ENCODE measurements around the gene ZNF19. TPM values are rescaled to one million over a fixed set of nuclear protein-coding genes. Genes with fewer than 3 reads are reported as not detected.
A peak's percentile ranks its signal among the peaks of the same experiment; 100 is the strongest.

The ZNF19 gene
- total and polyA plus RNA-seq, 11 donors = 0.40 to 2.7 (median 1.7) TPM

DNA sequence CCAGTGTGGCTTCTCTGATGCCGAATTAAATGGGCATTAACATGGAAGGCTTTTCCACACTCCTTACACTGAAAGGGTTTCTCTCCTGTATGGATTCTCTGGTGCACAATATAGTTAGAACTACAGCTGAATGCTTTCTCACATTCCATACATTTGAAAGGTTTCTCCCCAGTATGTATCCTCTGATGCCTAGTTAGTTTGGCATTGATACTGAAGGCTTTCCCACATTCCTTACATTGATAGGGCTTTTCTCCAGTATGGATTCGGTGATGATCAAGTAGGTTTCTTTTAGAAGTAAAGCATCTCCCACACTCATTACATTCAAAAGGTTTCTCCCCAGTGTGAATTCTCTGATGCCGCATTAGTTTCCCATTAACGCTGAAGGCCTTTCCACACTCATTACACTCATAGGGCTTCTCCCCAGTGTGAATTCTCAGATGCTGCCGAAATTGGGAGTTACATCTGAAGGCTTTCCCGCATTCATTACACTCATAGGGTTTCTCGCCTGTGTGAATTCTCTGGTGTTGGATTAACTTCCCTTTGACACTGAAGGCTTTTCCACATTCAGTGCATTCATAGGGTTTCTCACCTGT is 40.8 kb downstream of the ZNF19 start:
- H3K27me3 ChIP-seq = no peaks in the 10 kb centered on the region
- no peaks in the 10 kb centered on the region for H3K4me1 ChIP-seq
- DNase-seq (no peak), ATAC-seq (no peak)
- intact Hi-C loops (cut with DNase I) = loop anchor here in 1 of 10 donors (5.0 kb wide), 1 partner anchor 34 kb away; no protein-coding TSS in a partner anchor
- TF ChIP-seq, protein P1, sequence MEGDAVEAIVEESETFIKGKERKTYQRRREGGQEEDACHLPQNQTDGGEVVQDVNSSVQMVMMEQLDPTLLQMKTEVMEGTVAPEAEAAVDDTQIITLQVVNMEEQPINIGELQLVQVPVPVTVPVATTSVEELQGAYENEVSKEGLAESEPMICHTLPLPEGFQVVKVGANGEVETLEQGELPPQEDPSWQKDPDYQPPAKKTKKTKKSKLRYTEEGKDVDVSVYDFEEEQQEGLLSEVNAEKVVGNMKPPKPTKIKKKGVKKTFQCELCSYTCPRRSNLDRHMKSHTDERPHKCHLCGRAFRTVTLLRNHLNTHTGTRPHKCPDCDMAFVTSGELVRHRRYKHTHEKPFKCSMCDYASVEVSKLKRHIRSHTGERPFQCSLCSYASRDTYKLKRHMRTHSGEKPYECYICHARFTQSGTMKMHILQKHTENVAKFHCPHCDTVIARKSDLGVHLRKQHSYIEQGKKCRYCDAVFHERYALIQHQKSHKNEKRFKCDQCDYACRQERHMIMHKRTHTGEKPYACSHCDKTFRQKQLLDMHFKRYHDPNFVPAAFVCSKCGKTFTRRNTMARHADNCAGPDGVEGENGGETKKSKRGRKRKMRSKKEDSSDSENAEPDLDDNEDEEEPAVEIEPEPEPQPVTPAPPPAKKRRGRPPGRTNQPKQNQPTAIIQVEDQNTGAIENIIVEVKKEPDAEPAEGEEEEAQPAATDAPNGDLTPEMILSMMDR (IDR thresholded peaks at IDR 0.05) = no peak
- H3K4me3 ChIP-seq = no peak overlapping the region
- no peak overlapping the region for H3K27ac ChIP-seq
- peaks cover 7 to 100% (median 84%) of the 10 kb centered on the region in 12 donors for H3K9me3 ChIP-seq
- WGBS, 4 donors = 97 to 99% (median 98%) methylated on average over 7 of the region's 7 CpGs
- peaks cover 18 to 70% (median 53%) of the 10 kb centered on the region in 9 donors for H3K36me3 ChIP-seq

DNA sequence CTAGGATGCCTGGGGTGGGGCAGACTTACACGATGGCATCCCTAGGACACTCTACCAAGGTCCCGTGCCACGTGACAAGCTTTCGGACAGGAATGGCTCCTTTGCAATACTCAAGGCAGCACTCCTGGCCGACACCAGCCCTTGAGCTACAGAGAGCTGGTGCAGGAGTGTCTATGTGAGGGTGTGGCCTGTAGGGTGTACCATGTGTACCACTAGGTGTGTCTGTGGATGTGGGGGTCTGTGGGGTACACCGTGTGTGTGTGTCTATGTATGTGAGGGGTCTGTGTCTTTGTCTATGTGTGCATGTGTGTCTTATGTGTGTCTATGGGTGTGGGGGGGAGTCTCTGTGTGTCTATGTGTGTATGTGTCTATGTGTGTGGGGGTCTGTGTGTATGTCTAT is 45.4 kb downstream of the ZNF19 start:
- 89 to 94% (median 93%) methylated on average over 6 of the region's 6 CpGs for WGBS, 4 donors
- intact Hi-C loops (cut with DNase I) = no loop called here
- H3K27ac ChIP-seq = no peak overlapping the region
- H3K9me3 ChIP-seq = peaks cover 7 to 68% (median 49%) of the 10 kb centered on the region in 12 donors
- peaks cover 0 to 23% (median 7%) of the 10 kb centered on the region in 9 donors for H3K36me3 ChIP-seq
- no peaks in the 10 kb centered on the region for H3K4me1 ChIP-seq
- TF ChIP-seq POLR2A (IDR thresholded peaks at IDR 0.05) = no peak
- TF ChIP-seq, protein P1 (IDR thresholded peaks at IDR 0.05) = no peak
- H3K4me3 ChIP-seq = no peak overlapping the region
- DNase-seq (no peak), ATAC-seq (peak in 1 of 4 donors; percentile 18)
- H3K27me3 ChIP-seq = peaks cover 0 to 28% (median 0%) of the 10 kb centered on the region in 9 donors

DNA sequence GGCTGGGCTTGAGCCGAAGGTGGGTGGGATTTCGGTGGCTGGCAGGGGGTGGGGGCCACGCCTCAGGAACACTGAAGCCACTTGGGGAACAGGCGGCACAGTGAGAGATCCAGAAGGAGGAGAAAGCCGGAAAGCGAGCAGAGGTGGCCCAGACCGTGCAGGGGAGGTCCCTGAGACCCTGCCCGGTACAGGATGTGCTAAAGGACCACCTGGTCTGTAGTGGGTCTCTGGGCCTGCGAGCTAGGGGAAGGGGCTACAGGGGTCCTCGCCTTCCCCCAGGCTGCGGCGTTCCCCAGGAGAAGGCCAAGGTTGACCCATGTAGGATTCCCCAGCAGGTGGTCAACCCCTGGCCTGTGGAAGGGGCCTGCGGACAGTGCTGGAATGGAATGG is 47.1 kb downstream of the ZNF19 start, which contains the start of gene TLE7:
Gene TLE7 (minus strand): TSS at position 4 of the 390 bp plus-strand sequence. CDS start 8,730 bp downstream, outside the sequence.
- DNase-seq (no peak), ATAC-seq (no peak)
- Histone ChIP-seq H3K36me3 (peaks cover 0 to 6% (median 0%) of the 10 kb centered on the region in 9 donors), H3K27me3 (peaks cover 0 to 29% (median 0%) of the 10 kb centered on the region in 9 donors), H3K4me3 (no peak within 1 kb of the TSS), H3K27ac (no peak within 1 kb of the TSS), H3K4me1 (no peaks in the 10 kb centered on the region), H3K9me3 (peaks cover 0 to 51% (median 32%) of the 10 kb centered on the region in 12 donors)
- 76 to 85% (median 81%) methylated on average over 13 of the region's 13 CpGs for WGBS, 4 donors
- TF ChIP-seq, protein P1 (IDR thresholded peaks at IDR 0.05) = no peak
- no peak for TF ChIP-seq POLR2A (IDR thresholded peaks at IDR 0.05)
- intact Hi-C loops (cut with DNase I) = no loop called here

DNA sequence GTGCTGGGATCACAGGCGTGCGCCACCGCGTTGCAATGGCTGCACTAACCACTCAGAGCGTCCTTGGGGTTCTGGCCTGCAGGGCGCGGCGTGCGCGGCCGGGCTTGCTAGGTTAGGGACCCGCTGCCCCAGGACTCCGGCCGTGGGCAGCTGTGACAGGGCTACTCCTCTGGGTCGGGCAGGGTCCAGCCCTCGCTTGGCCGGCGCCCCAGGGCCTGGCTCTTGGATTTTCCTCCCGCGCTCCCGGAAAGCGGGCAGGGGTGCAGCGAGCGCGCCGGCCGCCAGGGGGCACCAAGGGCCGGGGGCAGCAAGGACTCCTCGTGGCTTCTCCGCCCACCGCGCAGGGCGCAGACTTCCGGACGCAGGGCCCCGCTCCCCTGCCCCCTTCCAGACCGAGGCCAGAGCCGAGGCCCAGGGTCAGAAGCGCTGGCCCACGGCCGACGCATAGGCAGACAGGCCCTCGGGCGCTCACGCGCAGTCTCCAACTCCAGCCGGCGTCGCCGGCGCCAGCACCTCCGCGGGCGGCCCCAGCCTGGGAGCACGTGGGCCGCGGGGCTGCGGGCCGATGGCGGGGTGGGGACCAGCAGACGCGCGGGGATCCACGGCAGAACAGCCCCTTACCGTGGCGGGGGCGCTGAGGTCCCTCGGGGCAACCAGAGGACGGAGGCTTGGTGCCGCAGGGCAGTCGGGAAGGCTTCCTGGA is 47.6 kb downstream of the ZNF19 start:
- no peak for ATAC-seq
- peaks cover 0 to 1% (median 0%) of the 10 kb centered on the region in 9 donors for H3K36me3 ChIP-seq
- TF ChIP-seq POLR2A (IDR thresholded peaks at IDR 0.05) = no peak
- TF ChIP-seq, protein P1 (IDR thresholded peaks at IDR 0.05) = peak in 6 of 12 donors; percentile 10 to 26 (median 24)
- WGBS, 4 donors = 31 to 38% (median 34%) methylated on average over 32 to 71 of the region's 71 CpGs
- peaks cover 0 to 33% (median 0%) of the 10 kb centered on the region in 9 donors for H3K27me3 ChIP-seq
- H3K27ac ChIP-seq = no peak overlapping the region
- no peak overlapping the region for H3K4me3 ChIP-seq
- intact Hi-C loops (cut with DNase I) = no loop called here
- H3K9me3 ChIP-seq = peaks cover 0 to 46% (median 26%) of the 10 kb centered on the region in 12 donors
- no peak for DNase-seq
- no peaks in the 10 kb centered on the region for H3K4me1 ChIP-seq
